ENCODE measurements around the gene OR51B4.

Gene OR51B4

GRCh38 chr11:5281596-5281995 lies 20.1 kb downstream of the OR51B4 start:
- TF ChIP-seq, protein P1, sequence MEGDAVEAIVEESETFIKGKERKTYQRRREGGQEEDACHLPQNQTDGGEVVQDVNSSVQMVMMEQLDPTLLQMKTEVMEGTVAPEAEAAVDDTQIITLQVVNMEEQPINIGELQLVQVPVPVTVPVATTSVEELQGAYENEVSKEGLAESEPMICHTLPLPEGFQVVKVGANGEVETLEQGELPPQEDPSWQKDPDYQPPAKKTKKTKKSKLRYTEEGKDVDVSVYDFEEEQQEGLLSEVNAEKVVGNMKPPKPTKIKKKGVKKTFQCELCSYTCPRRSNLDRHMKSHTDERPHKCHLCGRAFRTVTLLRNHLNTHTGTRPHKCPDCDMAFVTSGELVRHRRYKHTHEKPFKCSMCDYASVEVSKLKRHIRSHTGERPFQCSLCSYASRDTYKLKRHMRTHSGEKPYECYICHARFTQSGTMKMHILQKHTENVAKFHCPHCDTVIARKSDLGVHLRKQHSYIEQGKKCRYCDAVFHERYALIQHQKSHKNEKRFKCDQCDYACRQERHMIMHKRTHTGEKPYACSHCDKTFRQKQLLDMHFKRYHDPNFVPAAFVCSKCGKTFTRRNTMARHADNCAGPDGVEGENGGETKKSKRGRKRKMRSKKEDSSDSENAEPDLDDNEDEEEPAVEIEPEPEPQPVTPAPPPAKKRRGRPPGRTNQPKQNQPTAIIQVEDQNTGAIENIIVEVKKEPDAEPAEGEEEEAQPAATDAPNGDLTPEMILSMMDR (IDR thresholded peaks at IDR 0.05; ENCODE audit: insufficient read depth, low read depth, low read length, missing control alignments): no peak
- no peak overlapping the region for H3K4me3 ChIP-seq (ENCODE audit: low read depth, low read length)
- no peak for DNase-seq (ENCODE audit: low read depth)

DNA sequence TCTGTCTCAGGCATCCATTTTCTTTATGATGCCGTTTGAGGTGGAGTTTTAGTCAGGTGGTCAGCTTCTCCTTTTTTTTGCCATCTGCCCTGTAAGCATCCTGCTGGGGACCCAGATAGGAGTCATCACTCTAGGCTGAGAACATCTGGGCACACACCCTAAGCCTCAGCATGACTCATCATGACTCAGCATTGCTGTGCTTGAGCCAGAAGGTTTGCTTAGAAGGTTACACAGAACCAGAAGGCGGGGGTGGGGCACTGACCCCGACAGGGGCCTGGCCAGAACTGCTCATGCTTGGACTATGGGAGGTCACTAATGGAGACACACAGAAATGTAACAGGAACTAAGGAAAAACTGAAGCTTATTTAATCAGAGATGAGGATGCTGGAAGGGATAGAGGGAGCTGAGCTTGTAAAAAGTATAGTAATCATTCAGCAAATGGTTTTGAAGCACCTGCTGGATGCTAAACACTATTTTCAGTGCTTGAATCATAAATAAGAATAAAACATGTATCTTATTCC lies 21.1 kb downstream of the OR51B4 start:
- DNase-seq (ENCODE audit: low read depth): peak; percentile 79
- no peak overlapping the region for H3K4me3 ChIP-seq (ENCODE audit: low read depth, low read length)
- TF ChIP-seq, protein P1 (IDR thresholded peaks at IDR 0.05; ENCODE audit: insufficient read depth, low read depth, low read length, missing control alignments): no peak

- no peak for DNase-seq (ENCODE audit: low read depth)
- H3K4me3 ChIP-seq (ENCODE audit: low read depth, low read length): no peak overlapping the region
- TF ChIP-seq, protein P1 (IDR thresholded peaks at IDR 0.05; ENCODE audit: insufficient read depth, low read depth, low read length, missing control alignments): no peak
Measured at GRCh38 chr11:5279471-5280090, 22.2 kb downstream of the OR51B4 start.

DNA sequence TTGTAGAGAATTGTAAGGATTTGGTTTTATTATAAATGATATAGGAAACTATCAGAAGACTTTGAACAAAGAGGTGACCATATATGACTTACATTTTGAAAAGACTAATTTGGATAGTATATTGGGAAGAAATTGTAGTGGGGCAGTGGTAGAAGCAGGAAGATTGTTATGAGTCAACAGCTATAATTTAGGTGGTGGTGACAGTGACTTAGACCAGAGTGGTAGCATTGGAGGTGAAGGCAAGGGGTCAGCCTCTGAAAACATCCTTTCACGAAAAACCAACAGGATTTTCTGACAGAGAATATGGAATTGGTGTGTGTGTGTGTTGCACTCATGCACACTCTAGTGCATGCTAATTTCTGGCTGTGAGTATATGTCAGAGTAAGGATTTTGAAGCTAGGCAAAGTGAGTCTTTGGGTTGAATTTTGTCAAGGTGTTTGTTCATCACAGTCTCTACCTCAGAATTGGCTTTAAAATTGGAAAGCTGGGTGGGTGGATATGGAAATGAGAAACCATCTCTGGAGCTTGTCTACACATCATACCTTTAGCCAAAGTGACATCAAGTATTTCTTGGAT lies 23.9 kb downstream of the OR51B4 start:
- TF ChIP-seq, protein P1 (IDR thresholded peaks at IDR 0.05; ENCODE audit: insufficient read depth, low read depth, low read length, missing control alignments): no peak
- no peak overlapping the region for H3K4me3 ChIP-seq (ENCODE audit: low read depth, low read length)
- peak; percentile 12 for DNase-seq (ENCODE audit: low read depth)

GRCh38 chr11:5276697-5277096 lies 25.0 kb downstream of the OR51B4 start:
- no peak for DNase-seq (ENCODE audit: low read depth)
- H3K4me3 ChIP-seq (ENCODE audit: low read depth, low read length): no peak overlapping the region
- TF ChIP-seq, protein P1 (IDR thresholded peaks at IDR 0.05; ENCODE audit: insufficient read depth, low read depth, low read length, missing control alignments): no peak

- DNase-seq (ENCODE audit: low read depth): no peak
- H3K4me3 ChIP-seq (ENCODE audit: low read depth, low read length): no peak overlapping the region
- TF ChIP-seq, protein P1 (IDR thresholded peaks at IDR 0.05; ENCODE audit: insufficient read depth, low read depth, low read length, missing control alignments): no peak
Measured at GRCh38 chr11:5275369-5276110, 26.2 kb downstream of the OR51B4 start.
